ENCODE measurements around the gene MERTK.
"Not testable (repeated sequence)": the region's sequence is repeated elsewhere in the genome, so short reads cannot be mapped to it uniquely, and the experiment has no call there.

The MERTK gene

DNA sequence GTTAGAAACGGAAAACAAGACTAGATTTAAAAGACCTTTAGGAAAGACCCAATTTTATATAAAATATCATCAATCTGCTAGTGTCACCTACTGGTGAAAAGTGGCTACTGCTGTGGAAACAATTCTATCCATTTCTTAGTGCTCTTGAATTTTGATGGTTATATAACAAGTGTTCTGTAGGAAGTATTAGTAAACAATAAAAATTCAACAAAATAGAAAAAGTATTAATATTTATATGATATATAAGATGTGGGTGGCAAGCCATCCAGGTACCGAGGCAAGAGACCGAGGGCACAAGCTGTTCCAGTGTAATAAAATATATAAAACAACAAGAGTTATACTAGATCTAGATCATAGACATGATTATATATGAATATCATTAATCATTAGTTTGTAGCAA is 150.5 kb downstream of the MERTK start:
- peak; percentile 97 for FAIRE-seq

DNA sequence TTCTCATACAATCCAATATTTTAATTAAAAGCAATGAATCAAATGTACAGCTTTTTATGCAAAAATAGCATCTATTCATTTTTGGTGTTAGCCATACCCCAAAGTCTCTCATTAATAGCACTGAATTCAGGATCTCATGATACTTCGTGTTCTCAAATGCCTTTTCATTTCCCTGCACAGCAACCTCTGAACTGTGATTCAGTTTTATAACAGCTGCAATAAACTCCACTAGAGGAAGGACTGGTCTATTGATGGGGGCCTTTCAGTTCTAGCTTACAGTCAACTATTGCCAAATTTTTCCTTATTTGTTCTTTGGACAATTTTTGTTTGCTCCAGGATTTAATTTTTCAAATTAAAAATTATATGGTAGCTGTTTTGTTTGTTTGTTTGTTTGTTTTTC is 151.9 kb downstream of the MERTK start:
- no peak for FAIRE-seq

DNA sequence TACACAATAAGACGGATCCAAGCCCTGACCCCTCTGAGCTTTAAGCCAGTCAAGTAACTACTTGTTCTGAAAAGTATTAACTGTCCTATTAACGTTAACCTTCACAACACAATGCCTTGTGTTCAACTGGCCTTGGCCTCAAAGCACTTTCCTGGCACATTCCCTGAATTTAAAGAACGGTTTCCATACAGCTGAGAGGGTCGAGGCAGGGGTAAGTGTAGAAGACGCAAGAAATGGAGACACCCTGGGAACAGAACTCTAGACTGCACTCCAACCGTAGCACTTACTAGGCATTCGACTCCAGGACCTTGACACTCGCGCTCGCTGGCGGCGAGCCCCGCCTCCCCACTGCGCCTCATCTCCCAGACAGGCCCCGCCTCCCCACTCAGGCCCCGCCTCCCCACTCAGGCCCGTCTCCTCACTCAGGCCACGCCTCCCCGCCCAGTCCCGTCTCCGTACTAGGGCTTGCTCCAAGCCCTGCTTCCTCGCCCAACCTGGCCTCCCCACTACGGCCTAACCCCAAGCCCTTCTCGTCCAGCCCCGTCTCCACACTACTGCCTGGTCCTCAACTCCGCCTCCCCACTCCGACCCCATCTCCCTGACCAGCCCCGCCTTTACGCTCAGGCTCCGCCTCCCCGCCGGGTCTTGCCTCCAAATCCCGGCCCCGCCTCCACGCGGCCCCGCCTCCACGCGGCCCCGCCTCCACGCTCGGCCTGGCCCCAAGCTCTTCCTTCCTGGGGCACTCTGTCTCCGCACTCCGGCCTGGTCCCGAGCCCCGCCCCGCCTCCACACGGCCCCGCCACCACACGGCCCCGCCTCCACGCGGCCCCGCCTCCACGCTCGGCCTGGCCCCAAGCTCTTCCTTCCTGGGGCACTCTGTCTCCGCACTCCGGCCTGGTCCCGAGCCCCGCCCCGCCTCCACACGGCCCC is 155.8 kb downstream of the MERTK start:
- FAIRE-seq, result no peak

DNA sequence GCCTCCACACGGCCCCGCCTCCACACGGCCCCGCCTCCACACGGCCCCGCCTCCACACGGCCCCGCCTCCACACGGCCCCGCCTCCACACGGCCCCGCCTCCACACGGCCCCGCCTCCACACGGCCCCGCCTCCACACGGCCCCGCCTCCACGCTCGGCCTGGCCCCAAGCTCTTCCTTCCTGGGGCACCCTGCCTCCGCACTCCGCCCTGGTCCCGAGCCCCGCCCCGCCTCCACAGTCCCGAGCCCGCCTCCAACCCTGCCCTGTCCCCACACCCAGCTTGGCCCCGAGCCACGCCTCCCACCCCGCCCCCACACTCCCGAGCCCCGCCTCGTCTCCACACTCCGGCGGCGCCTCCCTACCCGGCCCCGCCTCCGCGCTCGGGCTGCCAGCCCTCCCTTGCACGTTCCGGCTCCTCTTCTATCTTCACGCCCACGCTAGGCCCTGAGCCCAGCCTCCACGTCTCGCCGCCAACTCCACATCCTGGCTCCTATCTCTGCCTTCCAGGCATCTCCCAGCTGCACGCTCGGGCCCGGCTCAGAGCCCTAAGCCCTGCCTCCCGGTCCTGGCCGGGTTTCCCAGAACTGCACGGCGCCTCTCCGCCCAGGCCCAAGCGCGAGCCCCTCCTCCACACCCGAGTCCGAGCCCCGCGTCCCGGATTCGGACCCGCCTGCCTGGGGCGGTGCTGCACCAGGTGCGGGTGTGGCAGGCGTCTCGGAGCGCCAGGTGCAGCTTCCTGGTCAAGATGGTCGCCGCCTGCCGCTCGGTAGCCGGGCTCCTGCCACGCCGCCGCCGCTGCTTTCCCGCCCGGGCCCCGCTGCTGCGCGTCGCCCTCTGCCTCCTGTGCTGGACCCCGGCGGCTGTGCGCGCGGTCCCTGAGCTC is 156.7 kb downstream of the MERTK start, which contains the start of gene TMEM87B:
Gene TMEM87B (plus strand): TSS at position 423 of the 883 bp plus-strand sequence. CDS start 323 bp downstream, at position 746.
- FAIRE-seq, result no peak

DNA sequence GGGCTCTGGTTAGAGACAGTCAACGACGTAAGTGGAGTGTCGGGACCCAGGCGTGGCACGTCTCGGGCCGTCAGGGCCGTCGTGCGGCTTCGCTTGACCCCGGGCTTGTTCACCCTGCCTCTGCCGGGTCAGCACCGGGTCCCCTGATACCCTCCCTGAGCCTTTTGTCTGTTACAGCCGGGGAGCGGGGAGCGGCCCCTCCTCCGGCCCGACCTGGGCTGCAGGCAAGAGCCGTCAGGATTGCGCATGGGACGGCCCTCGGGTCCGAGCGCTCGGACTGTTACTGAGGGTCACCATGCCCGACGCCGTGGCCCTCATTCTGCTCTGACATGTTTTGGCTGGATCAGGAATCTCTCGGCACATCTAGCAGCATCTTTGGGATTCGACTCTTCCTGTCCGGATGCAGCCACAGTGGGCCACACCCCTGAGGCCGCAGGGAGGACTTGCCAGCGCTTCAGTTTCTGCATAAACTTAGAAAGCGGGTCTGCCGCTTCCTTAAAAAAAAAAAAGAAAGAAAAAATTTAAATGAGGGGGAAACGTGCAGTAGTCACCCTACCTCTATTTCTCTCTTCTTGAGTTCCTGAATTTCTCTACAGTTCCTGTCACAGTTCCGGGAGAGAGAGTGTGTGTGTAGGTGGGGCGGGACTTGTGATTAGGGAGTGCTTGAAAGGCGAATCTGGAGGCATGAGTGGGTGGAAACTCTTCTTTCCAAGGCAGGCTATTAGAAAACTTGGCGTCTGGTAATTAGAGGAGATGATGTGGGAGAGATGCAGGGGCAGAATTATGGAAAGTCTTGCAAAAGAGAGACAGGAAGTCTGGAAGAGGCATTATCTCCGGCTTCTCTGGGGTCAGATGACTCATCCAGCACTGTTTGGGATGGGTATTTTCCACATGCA is 157.6 kb downstream of the MERTK start:
- no peak for FAIRE-seq

DNA sequence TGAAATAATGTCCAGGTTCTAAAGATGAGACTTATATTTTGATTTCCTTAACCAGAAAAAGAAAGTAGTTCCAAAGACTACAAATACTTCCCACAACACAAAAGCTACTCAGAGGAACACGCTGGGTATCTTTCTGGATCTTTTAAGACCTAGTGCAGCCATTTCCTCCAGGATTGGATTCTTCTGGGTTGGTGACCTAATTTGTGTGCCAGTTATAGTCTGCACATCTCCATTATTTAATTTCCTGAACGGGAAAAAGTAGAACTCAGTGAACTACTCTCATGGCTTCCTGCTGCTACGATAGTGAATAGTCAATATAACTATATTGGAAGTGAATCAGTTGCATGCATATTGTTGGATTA is 158.2 kb downstream of the MERTK start:
- no peak for FAIRE-seq

DNA sequence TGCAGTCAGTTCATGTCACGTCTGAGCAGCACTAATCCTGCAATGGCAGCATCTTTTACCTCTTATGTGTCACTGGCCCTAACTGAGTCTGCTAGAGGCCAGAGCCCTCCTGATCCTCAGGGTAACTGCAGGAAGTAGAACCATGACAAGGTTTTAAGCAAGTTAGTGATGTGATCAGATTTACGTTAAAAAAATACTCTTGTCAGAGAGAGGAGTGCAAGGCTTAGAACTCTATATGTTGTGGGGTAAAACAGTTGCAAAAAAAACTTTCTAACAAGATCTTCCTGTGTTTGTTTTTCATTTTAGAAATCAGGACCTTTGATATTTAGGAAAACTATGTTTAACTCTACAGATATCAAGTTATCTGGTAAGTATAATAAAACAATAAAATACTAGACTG is 161.3 kb downstream of the MERTK start:
- no peak for FAIRE-seq

DNA sequence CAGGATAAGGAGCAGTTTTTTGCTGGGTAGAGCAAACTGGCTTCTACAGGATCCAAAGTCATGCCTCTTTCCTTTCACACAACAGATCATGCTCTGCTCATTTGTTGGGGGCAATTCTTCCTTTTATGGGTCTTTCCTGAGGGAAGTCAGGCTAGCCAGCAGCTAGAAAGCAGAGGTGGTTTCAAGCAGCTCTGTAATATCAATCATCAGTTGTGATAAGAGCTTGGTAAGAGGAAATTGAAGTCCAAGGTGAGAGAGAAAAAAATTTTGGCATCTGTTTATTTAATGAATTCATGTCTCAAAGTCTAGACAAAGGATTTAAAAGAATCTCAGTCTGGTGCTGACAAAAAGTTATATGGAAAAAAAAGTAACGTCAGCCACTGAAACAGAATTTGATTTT is 162.9 kb downstream of the MERTK start:
- no peak for FAIRE-seq

DNA sequence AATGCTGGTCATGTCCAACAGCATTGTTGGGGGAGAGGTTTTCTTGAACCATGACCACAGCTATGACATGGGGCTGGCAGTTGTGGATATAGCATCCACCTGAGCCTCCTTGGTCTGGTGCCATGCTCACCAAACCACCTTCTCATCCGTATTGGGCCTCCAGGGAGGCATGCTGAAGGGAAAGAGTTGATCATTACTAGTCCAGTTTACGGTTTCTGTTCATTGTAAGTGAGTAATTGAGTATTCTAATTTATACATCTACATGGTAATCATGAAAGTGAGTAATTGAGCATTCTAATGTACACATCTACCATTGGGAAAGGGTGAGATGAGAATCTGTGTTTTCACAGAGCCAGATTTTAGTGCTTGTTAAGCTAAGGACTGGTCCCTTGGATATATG is 163.4 kb downstream of the MERTK start:
- FAIRE-seq, result no peak

DNA sequence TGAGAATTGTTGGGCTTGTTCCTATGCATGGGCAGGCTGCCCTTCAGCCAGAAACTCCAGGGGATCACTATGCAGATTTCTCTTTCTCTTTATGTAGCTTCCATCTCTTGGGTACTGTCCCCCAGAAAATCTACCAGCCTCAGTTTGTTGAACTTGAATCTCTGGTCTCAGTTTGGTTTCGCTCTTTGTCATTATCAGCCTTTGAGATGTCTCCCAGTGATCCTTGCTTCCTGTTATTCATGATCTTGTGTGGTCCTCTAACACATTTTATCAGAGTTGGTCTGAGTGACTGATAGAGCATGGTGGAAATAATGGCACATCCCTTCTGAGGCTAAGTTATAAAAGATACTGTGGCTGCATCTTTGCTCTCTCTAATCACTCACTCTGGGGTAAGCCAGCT is 164.5 kb downstream of the MERTK start:
- no peak for FAIRE-seq

DNA sequence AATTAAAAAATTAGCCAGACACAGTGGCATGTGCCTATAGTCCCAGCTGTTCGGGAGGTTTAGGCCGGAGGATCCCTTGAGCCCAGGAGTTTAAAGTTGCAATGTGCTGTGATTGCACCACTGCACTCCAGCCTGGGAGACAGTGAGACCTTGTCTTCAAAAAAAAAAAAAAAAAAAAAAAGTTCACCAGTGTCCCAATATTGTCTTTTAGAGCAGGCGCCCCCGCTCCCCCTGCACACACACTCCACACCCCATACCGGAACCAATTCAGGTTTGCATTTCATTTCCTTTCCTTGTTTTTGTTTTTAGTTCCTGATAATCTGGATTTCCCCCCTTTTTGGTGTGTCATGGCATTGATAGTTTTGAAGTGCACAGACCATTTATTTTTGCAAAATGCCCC is 167.1 kb downstream of the MERTK start:
- no peak for FAIRE-seq

DNA sequence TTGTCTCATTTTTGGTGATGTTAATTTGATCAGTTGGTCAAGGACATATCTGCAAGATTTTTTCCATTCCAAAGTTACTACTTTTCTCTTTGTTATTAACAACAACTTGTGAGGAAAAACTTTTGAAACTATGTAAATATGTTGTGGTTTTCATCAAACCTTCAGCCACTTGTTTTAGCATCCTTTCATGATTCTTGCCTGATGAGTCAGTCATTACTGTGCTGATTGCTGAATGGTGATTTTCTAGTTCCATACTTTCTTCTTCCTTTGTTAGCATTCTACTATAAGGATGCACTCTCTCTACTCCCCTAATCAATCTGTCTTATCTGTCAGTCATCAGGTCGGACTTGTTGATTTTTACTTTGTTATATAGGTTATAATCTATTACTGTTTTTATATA is 167.6 kb downstream of the MERTK start:
- FAIRE-seq, result no peak

DNA sequence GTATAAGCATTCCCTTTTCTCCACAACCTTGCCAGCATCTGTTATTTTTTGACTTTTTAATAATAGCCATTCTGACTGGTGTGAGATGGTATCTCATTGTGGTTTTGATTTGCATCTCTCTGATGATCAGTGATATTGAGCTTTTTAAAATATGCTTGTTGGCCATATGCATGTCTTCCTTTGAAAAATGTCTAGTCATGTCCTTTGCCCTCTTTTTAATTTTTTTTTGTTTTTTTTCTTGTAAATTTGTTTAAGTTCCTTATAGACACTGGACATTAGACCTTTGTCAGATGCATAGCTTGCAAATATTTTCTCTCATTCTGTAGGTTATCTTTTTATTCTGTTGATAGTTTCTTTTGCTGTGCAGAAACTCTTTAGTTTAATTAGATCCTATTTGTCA is 171.4 kb downstream of the MERTK start:
- not testable (repeated sequence) for FAIRE-seq

DNA sequence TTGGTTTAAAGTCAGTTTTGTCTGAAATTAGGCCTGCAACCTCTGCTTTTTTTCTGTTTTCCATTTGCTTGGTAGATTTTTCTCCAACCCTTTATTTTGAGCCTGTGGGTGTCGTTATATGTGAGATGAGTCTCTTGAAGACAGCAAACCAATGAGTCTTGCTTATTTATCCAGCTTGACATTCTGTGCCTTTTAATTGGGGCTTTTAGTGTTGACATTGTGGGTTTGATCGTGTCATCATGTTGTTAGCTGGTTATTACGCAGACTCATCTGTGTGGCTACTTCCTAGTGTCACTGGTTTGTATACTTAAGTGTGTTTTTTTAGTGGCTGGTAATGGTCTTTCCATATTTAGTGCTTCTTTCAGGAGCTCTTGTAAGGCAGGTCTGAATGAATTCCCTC is 175.5 kb downstream of the MERTK start:
- no peak for FAIRE-seq

DNA sequence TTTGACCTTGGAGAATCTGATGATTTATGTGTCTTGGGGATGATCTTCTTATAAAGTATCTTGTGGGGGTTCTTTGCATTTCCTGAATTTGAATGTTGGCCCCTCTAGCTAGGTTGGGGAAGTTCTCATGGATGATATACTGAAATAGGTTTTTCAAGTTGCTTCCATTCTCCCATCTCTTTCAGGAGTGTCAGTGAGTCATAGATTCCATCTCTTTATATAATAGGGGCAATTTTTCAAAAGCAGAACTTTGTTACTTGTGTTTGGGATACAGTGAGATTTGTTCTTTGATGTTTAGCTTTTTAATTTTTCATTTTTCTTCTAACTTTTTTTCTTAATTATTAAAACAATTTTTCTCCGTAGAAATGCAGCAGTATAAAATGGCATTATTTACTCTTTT is 176.1 kb downstream of the MERTK start:
- FAIRE-seq, result no peak

DNA sequence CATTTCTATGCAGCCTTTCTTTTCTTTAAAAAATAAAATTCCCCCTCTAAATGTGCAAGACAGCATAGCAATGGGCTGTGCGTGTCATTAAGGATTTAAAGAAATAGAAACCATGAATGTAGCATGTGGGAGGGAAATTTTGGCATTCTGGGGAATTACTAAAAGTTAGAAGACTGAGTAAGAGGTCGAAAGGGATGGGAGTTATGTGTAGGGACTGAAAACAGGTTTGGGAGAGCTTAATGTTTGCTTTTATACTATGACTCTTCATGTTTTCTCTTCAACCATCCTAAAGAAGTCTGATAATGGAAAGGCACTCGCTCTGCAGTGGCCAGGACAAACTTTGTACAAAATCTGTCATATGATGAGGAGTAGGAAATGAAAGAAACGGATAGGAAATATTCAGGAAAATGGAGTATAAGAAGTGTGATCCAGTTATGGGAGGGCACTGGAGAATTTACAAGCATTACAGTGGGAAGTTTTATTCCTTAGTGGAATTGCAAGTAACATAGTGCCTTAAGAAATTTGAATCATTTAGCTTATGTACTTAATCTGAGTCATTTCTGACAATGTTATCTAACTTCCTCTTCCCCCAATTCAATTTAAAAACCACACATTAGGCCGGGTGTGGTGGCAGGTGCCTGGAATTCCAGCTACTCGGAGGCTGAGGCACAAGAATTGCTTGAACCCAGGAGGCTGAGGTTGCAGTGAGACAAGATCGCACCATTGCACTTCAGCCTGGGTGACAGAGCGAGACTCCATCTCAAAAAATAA is 177.3 kb downstream of the MERTK start:
- no peak for FAIRE-seq

DNA sequence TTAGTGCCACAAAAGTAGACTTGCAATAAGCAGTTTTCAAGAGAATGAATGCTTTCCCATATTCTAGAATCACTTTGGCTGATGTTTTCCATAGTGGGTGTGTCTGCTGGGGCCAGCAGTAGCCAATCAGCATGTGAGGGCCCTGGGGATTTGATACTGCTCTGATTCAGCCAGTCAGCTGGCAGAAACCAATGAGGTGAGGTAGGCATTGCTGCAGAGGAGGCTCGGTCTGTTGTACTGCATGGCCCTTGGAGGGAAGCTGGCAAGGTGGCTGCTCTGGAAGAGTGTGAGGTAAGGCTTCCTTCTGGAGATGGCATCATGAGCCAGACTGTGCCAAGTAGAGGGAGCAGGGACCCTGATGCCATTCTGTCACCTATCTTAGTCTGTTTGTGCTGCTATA is 179.4 kb downstream of the MERTK start:
- no peak for FAIRE-seq

Measured in TTC549 (cell line).